ENCODE data around the gene MUTYH.

- TF ChIP-seq, protein P1, sequence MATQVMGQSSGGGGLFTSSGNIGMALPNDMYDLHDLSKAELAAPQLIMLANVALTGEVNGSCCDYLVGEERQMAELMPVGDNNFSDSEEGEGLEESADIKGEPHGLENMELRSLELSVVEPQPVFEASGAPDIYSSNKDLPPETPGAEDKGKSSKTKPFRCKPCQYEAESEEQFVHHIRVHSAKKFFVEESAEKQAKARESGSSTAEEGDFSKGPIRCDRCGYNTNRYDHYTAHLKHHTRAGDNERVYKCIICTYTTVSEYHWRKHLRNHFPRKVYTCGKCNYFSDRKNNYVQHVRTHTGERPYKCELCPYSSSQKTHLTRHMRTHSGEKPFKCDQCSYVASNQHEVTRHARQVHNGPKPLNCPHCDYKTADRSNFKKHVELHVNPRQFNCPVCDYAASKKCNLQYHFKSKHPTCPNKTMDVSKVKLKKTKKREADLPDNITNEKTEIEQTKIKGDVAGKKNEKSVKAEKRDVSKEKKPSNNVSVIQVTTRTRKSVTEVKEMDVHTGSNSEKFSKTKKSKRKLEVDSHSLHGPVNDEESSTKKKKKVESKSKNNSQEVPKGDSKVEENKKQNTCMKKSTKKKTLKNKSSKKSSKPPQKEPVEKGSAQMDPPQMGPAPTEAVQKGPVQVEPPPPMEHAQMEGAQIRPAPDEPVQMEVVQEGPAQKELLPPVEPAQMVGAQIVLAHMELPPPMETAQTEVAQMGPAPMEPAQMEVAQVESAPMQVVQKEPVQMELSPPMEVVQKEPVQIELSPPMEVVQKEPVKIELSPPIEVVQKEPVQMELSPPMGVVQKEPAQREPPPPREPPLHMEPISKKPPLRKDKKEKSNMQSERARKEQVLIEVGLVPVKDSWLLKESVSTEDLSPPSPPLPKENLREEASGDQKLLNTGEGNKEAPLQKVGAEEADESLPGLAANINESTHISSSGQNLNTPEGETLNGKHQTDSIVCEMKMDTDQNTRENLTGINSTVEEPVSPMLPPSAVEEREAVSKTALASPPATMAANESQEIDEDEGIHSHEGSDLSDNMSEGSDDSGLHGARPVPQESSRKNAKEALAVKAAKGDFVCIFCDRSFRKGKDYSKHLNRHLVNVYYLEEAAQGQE (IDR thresholded peaks at IDR 0.05; ENCODE audit: borderline replicate concordance), result no peak
- TF ChIP-seq, protein P2, sequence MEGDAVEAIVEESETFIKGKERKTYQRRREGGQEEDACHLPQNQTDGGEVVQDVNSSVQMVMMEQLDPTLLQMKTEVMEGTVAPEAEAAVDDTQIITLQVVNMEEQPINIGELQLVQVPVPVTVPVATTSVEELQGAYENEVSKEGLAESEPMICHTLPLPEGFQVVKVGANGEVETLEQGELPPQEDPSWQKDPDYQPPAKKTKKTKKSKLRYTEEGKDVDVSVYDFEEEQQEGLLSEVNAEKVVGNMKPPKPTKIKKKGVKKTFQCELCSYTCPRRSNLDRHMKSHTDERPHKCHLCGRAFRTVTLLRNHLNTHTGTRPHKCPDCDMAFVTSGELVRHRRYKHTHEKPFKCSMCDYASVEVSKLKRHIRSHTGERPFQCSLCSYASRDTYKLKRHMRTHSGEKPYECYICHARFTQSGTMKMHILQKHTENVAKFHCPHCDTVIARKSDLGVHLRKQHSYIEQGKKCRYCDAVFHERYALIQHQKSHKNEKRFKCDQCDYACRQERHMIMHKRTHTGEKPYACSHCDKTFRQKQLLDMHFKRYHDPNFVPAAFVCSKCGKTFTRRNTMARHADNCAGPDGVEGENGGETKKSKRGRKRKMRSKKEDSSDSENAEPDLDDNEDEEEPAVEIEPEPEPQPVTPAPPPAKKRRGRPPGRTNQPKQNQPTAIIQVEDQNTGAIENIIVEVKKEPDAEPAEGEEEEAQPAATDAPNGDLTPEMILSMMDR (IDR thresholded peaks at IDR 0.05; ENCODE audit: poor library complexity, severe bottlenecking), result no peak
- TF ChIP-seq POLR2AphosphoS5 (IDR thresholded peaks at IDR 0.05), result no peak
- TF ChIP-seq RAD21 (conservative IDR thresholded peaks at IDR 0.05), result no peak
- TF ChIP-seq TAF1 (IDR thresholded peaks at IDR 0.05; ENCODE audit: low read depth), result no peak
Observed at GRCh38 chr1:45337630-45338325, 2.5 kb downstream of the MUTYH start.
